Activated CD4-positive, alpha-beta memory T cell treated with anti-CD3 and anti-CD28 coated beads, Interleukin-2, amount 10 ng/mL, durations not matched to agents 7 days and 5 days (primary cell): ENCODE data around the gene TCEAL9. TPM values are rescaled to one million over a fixed set of nuclear protein-coding genes. Genes with fewer than 3 reads are reported as not detected.

Source experiments
- CTCF ChIA-PET: fragments of 350-600 bp; sonication (Branson Sonifier 250); formaldehyde crosslinking; loops from one replicate; lab custom pipeline; 2021; ENCODE audit warnings: antibody characterized with exemption, inconsistent platforms; lab: Charles Lee
- POLR2A ChIA-PET: fragments of 350-600 bp; sonication (Branson Sonifier 250); formaldehyde crosslinking; loops from one replicate; lab custom pipeline; 2021; ENCODE audit warnings: antibody characterized with exemption; lab: Charles Lee
- DNase-seq: peaks from one replicate; pipeline ENCODE4 v3.0.0-alpha.2; 2020
- H3K27ac Mint-ChIP-seq: one replicate; pipeline ENCODE4 v1.8.0; 2021; ENCODE audit warnings: mild to moderate bottlenecking, mixed read lengths
- H3K27me3 Mint-ChIP-seq: one replicate; pipeline ENCODE4 v1.8.0; 2021; ENCODE audit warnings: mixed read lengths
- H3K36me3 Mint-ChIP-seq: one replicate; pipeline ENCODE4 v1.8.0; 2021; ENCODE audit warnings: low read depth, mixed read lengths
- H3K4me1 Mint-ChIP-seq: one replicate; pipeline ENCODE4 v1.8.0; 2021; ENCODE audit warnings: mixed read lengths
- H3K4me3 Mint-ChIP-seq: one replicate; pipeline ENCODE4 v1.8.0; 2021; ENCODE audit warnings: mild to moderate bottlenecking, mixed read lengths
- H3K9me3 Mint-ChIP-seq: one replicate; pipeline ENCODE4 v1.8.0; 2021; ENCODE audit warnings: mixed read lengths
- total RNA-seq, 2 experiments: library from RNA; stranded (reverse); gene quantifications; one replicate each; pipeline ENCODE4 v1.2.3, GENCODE V29; 2021

Gene TCEAL9
- total RNA-seq, 2 experiments from 2014 or later, result 0.50 to 1.0 TPM

DNA sequence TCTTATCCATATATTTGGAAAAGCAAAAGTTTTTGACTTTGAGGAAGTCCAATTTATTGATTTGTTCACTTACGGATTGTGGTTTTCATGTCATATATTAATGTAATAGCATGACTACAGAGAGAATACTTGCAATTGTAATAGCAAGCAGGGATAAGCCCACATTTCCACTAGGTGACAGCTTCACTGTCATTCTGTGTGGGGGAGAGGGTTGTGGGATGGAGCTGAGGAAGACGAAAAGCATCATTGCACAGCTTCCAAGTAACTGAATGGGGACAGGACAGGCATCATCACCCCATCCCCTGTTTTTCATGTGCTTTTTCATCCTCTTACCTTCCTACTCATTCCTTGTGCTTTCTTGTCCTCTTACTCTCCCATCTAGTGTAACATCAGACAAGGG, 51.5 kb downstream of the TCEAL9 start:
- Mint-ChIP-seq H3K36me3 (no peaks in the 10 kb centered on the region), H3K9me3 (no peaks in the 10 kb centered on the region), H3K27me3 (no peaks in the 10 kb centered on the region), H3K4me1 (peaks cover 11% of the 10 kb centered on the region), H3K4me3 (no peak overlapping the region), H3K27ac (no peak overlapping the region)
- ChIA-PET CTCF (no interaction called here), POLR2A (no interaction called here)
- no peak for DNase-seq

Other genes with a start within 250 kb of the TCEAL9 start
- gene BEX4, start 141.4 kb upstream of the TCEAL9 start, total RNA-seq, result 10 to 100 TPM; 10.5 to 12.2 TPM
- gene TCEAL8, start 101.4 kb upstream of the TCEAL9 start, total RNA-seq, result 10 to 100 TPM; 41.9 to 42.6 TPM
- not detected for gene TCEAL5, start 79.8 kb upstream of the TCEAL9 start, total RNA-seq
- gene BEX2, start 45.5 kb upstream of the TCEAL9 start, total RNA-seq, result 1 to 10 TPM; 8.1 to 9.3 TPM
- not detected for gene TCEAL7, start 26.3 kb upstream of the TCEAL9 start, total RNA-seq
- 10 to 100 TPM; 18.6 to 20.0 TPM for gene BEX3, start 20.0 kb downstream of the TCEAL9 start, total RNA-seq
- under 1 TPM in 1 of 2 experiments, not detected in 1; 0.10 TPM for gene RAB40A, start 163.0 kb downstream of the TCEAL9 start, total RNA-seq
- 1 to 10 TPM; 3.4 to 4.7 TPM for gene TCEAL4, start 229.0 kb downstream of the TCEAL9 start, total RNA-seq